Measurements from ENCODE around the gene TBC1D19. TPM values are rescaled to one million over a fixed set of nuclear protein-coding genes. Genes with fewer than 3 reads are reported as not detected.
"Not testable (repeated sequence)": the region's sequence is repeated elsewhere in the genome, so short reads cannot be mapped to it uniquely, and the experiment has no call there.

The TBC1D19 gene
- total RNA-seq, 1 donor = 67.1 TPM

DNA sequence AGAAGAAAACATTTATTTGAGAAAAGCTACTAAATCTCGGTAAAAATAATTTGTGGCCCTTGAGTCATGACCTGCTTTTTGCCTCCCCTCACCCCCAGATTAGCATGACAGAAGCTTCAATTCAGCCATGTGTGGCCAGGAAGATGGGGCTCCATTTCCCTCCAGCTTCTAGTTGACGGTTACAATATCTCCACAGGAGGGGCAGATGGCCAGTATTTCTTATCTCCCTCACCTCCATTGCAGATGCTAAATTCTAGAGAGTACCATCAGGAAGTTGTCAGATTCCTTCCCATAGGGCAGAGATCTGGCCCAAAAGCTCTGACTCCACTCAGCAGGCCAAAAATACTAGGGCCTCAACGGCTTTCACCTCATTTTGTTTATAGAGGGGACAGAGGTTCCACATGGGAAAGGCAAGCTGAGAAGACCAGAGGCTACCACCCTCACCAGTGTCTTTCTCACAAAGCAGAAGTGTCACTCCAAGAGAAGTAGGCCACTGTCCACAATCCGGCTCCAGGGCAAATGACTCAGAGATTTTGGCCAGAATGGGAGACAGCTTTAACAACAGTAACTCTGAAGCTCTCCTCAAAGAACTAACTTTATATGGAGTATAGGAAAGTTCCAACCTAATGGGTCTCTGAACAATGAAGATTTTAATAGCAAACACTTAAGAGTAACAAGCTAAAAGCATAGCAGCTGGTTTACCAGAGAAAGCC is 108.3 kb downstream of the TBC1D19 start:
- DNase-seq (ENCODE audit: low read depth) = peak; percentile 20
- H3K4me3 ChIP-seq (ENCODE audit: low read depth, low read length) = no peak overlapping the region
- TF ChIP-seq, protein P1, sequence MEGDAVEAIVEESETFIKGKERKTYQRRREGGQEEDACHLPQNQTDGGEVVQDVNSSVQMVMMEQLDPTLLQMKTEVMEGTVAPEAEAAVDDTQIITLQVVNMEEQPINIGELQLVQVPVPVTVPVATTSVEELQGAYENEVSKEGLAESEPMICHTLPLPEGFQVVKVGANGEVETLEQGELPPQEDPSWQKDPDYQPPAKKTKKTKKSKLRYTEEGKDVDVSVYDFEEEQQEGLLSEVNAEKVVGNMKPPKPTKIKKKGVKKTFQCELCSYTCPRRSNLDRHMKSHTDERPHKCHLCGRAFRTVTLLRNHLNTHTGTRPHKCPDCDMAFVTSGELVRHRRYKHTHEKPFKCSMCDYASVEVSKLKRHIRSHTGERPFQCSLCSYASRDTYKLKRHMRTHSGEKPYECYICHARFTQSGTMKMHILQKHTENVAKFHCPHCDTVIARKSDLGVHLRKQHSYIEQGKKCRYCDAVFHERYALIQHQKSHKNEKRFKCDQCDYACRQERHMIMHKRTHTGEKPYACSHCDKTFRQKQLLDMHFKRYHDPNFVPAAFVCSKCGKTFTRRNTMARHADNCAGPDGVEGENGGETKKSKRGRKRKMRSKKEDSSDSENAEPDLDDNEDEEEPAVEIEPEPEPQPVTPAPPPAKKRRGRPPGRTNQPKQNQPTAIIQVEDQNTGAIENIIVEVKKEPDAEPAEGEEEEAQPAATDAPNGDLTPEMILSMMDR (IDR thresholded peaks at IDR 0.05; ENCODE audit: insufficient read depth, low read length) = no peak

DNA sequence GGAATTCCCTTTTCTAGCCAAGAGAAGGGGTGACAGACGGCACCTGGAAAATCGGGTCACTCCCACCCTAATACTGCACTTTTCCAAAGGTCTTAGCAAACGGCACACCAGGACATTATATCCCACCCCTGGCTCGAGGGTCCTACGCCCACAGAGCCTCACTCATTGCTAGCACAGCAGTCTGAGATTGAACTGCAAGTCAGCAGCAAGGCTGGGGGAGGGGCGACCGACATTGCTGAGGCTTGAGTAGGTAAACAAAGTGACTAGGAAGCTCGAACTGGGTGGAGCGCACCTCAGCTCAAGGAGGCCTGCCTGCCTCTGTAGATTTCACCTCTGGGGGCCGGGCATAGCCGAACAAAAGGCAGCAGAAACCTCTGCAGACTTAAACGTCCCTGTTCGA is 110.2 kb downstream of the TBC1D19 start:
- H3K4me3 ChIP-seq (ENCODE audit: low read depth, low read length); DNase-seq (ENCODE audit: low read depth): not testable (repeated sequence)

DNA sequence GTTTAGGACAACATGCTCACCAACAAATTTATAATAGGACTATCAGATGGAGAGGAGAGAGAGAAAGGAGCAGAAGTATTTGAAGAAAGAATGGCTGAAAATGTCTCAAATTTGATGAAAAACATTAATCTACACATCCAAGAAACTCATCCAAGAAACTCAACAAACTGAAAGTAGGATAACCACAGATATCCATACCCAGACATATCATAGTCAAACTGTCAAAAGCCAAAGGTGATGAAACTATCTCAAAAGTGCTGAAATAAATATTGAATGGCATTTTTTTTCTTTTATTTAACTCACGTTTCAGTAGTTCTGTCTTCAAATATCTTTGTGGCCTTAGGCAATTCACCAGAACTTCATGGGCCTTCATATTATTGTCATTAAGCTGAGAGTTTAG is 116.2 kb downstream of the TBC1D19 start:
- TF ChIP-seq, protein P1 (IDR thresholded peaks at IDR 0.05; ENCODE audit: insufficient read depth, low read length) = no peak
- DNase-seq (ENCODE audit: low read depth) = no peak

DNA sequence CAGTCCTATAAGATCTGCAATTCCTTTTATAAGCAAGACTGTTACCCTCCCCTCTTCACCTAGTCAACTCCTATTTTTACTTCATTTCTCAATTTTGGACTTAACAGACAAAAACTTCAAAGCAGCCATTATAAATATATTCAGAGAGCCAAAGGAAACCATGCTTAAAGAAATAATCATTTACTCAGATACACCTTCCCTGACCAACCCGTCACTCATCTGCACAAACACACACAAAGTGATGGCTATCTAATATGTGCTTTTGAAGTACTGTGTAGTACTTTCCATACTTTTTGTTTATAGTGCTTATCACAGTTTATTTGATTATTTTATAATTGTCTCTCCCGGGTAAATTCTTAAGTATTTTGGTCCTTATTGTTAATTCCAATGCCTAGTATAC is 117.2 kb downstream of the TBC1D19 start:
- TF ChIP-seq, protein P1 (IDR thresholded peaks at IDR 0.05; ENCODE audit: insufficient read depth, low read length) = no peak
- DNase-seq (ENCODE audit: low read depth) = no peak
- no peak overlapping the region for H3K4me3 ChIP-seq (ENCODE audit: low read depth, low read length)

More for the DNA sequence above, 116.2 kb downstream of the TBC1D19 start:
- H3K4me3 ChIP-seq (ENCODE audit: low read depth, low read length) = no peak overlapping the region

DNA sequence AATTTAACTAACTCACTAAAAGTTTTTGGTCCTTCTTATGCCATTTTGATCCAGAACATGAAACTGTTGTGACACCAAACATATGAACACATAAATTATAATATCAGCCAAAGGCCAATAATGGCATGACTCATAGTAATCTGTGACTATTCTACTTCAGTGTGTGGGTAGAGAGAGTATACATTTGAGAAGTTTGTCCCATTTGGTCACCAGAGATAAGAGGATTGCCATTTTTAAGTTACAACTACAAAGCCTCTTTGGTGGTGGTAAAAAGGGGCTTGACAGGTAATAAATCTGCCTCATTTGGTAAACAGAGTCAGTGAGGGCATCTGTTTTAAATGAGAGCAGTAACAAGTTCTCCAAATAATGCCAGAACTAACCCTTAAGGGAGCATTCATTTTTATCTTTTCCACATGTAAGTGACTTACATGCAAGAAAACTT is 117.9 kb downstream of the TBC1D19 start:
- TF ChIP-seq, protein P1 (IDR thresholded peaks at IDR 0.05; ENCODE audit: insufficient read depth, low read length) = no peak
- H3K4me3 ChIP-seq (ENCODE audit: low read depth, low read length) = no peak overlapping the region
- peak; percentile 56 for DNase-seq (ENCODE audit: low read depth)

DNA sequence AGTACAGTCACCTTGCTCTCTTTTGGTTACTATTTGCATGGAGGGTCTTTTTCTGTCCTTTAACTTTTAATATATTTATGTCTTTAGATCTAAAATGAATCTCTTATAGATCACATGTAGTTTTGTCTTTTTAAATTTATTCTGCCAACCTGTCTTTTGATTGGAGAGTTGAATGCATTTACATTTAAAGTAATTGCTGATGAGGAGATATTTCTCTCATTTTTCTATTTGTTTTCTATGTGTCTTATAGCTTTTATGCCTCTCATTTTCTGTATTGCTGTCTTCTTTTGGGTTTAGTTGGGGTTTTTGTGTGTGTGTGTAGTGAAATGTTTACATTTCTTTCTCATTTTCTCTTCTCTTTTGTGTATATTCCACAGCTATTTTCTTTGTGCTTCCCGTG is 123.5 kb downstream of the TBC1D19 start:
- DNase-seq (ENCODE audit: low read depth) = no peak
- TF ChIP-seq, protein P1 (IDR thresholded peaks at IDR 0.05; ENCODE audit: insufficient read depth, low read length) = no peak
- H3K4me3 ChIP-seq (ENCODE audit: low read depth, low read length) = no peak overlapping the region

DNA sequence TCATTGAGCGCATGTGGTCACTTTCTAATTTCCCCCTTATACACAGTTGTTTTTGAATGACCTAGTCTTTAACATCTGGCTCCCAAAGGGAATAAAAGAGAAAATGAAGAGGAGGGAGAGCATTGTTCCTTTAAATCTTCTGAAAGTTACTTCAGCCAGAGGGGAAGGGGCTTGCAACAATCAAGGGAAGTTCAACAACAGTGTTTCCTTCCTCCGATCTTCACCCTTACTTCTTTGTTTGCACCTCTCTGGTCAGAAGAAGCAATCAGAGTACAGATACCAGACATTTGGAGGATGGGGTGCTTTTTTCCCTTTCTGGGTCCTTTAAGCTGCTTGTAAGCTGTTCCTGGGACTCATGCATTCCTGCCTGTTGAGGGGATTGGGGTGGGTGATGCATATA is 125.4 kb downstream of the TBC1D19 start:
- TF ChIP-seq, protein P1 (IDR thresholded peaks at IDR 0.05; ENCODE audit: insufficient read depth, low read length) = no peak
- no peak overlapping the region for H3K4me3 ChIP-seq (ENCODE audit: low read depth, low read length)
- no peak for DNase-seq (ENCODE audit: low read depth)

Measured in fibroblast of the aortic adventitia (primary cell).